ENCODE results near the gene ALCAM. TPM values are rescaled to one million over a fixed set of nuclear protein-coding genes. Genes with fewer than 3 reads are reported as not detected.

The ALCAM gene
- total RNA-seq, 2 experiments from 2014 or later: 1.6 to 1.9 TPM

GRCh38 chr3:105539897-105540296, 173.2 kb downstream of the ALCAM start:
- POLR2A ChIA-PET: no interaction called here
- H3K36me3 ChIP-seq (ENCODE audit: insufficient read depth, low read length): no peaks in the 10 kb centered on the region
- Mint-ChIP-seq H3K4me3 (no peak overlapping the region), H3K4me1 (ENCODE audit: low read depth) (no peaks in the 10 kb centered on the region), H3K27me3 (no peaks in the 10 kb centered on the region), H3K27ac (no peak overlapping the region), H3K9me3 (no peaks in the 10 kb centered on the region), H3K36me3 (ENCODE audit: low read depth) (no peaks in the 10 kb centered on the region)
- intact Hi-C loops (cut with DNase I, micrococcal nuclease): no loop called here
- CTCF ChIA-PET: no interaction called here
- no peaks in the 10 kb centered on the region for H3K4me1 ChIP-seq (ENCODE audit: insufficient read depth, low read length)
- no peak for TF ChIP-seq CTCF (IDR thresholded peaks at IDR 0.05)
- ATAC-seq (ENCODE audit: poor library complexity) (no peak), DNase-seq (no peak)
- H3K27ac ChIP-seq (ENCODE audit: low read depth in 1 of 2, low read length in 2 of 2): no peak overlapping the region
- no peak overlapping the region for H3K4me3 ChIP-seq (ENCODE audit: low read length)
- H3K27me3 ChIP-seq (ENCODE audit: control insufficient read depth in 1 of 2, insufficient read depth in 2 of 2, low read length in 2 of 2): no peaks in the 10 kb centered on the region
- H3K9me3 ChIP-seq (ENCODE audit: control insufficient read depth in 1 of 2, insufficient read depth in 1 of 2, low read length in 2 of 2): no peaks in the 10 kb centered on the region

GRCh38 chr3:105542282-105543019, 175.7 kb downstream of the ALCAM start:
- Histone ChIP-seq H3K27ac (ENCODE audit: low read depth in 1 of 2, low read length in 2 of 2) (no peak overlapping the region), H3K4me1 (ENCODE audit: insufficient read depth, low read length) (no peaks in the 10 kb centered on the region), H3K36me3 (ENCODE audit: insufficient read depth, low read length) (no peaks in the 10 kb centered on the region), H3K9me3 (ENCODE audit: control insufficient read depth in 1 of 2, insufficient read depth in 1 of 2, low read length in 2 of 2) (no peaks in the 10 kb centered on the region), H3K4me3 (ENCODE audit: low read length) (no peak overlapping the region), H3K27me3 (ENCODE audit: control insufficient read depth in 1 of 2, insufficient read depth in 2 of 2, low read length in 2 of 2) (no peaks in the 10 kb centered on the region)
- Mint-ChIP-seq H3K9me3 (no peaks in the 10 kb centered on the region), H3K36me3 (ENCODE audit: low read depth) (no peaks in the 10 kb centered on the region), H3K4me1 (ENCODE audit: low read depth) (no peaks in the 10 kb centered on the region), H3K27me3 (no peaks in the 10 kb centered on the region), H3K4me3 (no peak overlapping the region), H3K27ac (no peak overlapping the region)
- ATAC-seq (ENCODE audit: poor library complexity) (no peak), DNase-seq (no peak)
- intact Hi-C loops (cut with DNase I, micrococcal nuclease): no loop called here
- no peak for TF ChIP-seq CTCF (IDR thresholded peaks at IDR 0.05)
- POLR2A ChIA-PET: interaction anchor here (0.7 kb wide), 1 partner anchor 93 kb away, joined by 3 read pairs; no protein-coding TSS in a partner anchor
- CTCF ChIA-PET: no interaction called here

GRCh38 chr3:105545051-105545450, 178.3 kb downstream of the ALCAM start:
- Histone ChIP-seq H3K9me3 (ENCODE audit: control insufficient read depth in 1 of 2, insufficient read depth in 1 of 2, low read length in 2 of 2) (no peaks in the 10 kb centered on the region), H3K4me3 (ENCODE audit: low read length) (no peak overlapping the region), H3K27ac (ENCODE audit: low read depth in 1 of 2, low read length in 2 of 2) (no peak overlapping the region), H3K4me1 (ENCODE audit: insufficient read depth, low read length) (no peaks in the 10 kb centered on the region), H3K27me3 (ENCODE audit: control insufficient read depth in 1 of 2, insufficient read depth in 2 of 2, low read length in 2 of 2) (no peaks in the 10 kb centered on the region), H3K36me3 (ENCODE audit: insufficient read depth, low read length) (no peaks in the 10 kb centered on the region)
- POLR2A ChIA-PET: no interaction called here
- intact Hi-C loops (cut with DNase I, micrococcal nuclease): no loop called here
- Mint-ChIP-seq H3K36me3 (ENCODE audit: low read depth) (no peaks in the 10 kb centered on the region), H3K9me3 (no peaks in the 10 kb centered on the region), H3K4me3 (no peak overlapping the region), H3K27me3 (no peaks in the 10 kb centered on the region), H3K27ac (no peak overlapping the region), H3K4me1 (ENCODE audit: low read depth) (no peaks in the 10 kb centered on the region)
- no peak for ATAC-seq (ENCODE audit: poor library complexity)
- no peak for DNase-seq
- CTCF ChIA-PET: interaction anchor here (1.0 kb wide), 1 partner anchor 9 kb away, joined by 3 read pairs; no protein-coding TSS in a partner anchor
- no peak for TF ChIP-seq CTCF (IDR thresholded peaks at IDR 0.05)
